Esophagus squamous epithelium (tissue), 4 donors: ENCODE data around the gene RAP1A.

Source experiments
- POLR2A ChIP-seq, 4 donors: fragments of 450-650 bp; IDR thresholded peaks; one replicate each; pipeline ENCODE4 v1.6.1; 2017; ENCODE audit warnings: antibody characterized with exemption in 4 of 4, mild to moderate bottlenecking in 4 of 4, moderate library complexity in 3 of 4
- TF ChIP-seq, protein P1 (sequence below), 6 experiments: fragments of 450-650 bp in 4 of 6; fragments of 200-600 bp in 2 of 6; sonication (generic) in 2 of 6; IDR thresholded peaks; one replicate each; pipeline ENCODE4 v1.5.1; 2016 to 2019; ENCODE audit warnings: antibody characterized with exemption in 6 of 6, mild to moderate bottlenecking in 4 of 6, moderate library complexity in 4 of 6

GRCh38 chr1:111672331-111672730 lies 52.7 kb downstream of the RAP1A start:
- TF ChIP-seq, protein P1, sequence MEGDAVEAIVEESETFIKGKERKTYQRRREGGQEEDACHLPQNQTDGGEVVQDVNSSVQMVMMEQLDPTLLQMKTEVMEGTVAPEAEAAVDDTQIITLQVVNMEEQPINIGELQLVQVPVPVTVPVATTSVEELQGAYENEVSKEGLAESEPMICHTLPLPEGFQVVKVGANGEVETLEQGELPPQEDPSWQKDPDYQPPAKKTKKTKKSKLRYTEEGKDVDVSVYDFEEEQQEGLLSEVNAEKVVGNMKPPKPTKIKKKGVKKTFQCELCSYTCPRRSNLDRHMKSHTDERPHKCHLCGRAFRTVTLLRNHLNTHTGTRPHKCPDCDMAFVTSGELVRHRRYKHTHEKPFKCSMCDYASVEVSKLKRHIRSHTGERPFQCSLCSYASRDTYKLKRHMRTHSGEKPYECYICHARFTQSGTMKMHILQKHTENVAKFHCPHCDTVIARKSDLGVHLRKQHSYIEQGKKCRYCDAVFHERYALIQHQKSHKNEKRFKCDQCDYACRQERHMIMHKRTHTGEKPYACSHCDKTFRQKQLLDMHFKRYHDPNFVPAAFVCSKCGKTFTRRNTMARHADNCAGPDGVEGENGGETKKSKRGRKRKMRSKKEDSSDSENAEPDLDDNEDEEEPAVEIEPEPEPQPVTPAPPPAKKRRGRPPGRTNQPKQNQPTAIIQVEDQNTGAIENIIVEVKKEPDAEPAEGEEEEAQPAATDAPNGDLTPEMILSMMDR (IDR thresholded peaks at IDR 0.05), result no peak
- TF ChIP-seq POLR2A (IDR thresholded peaks at IDR 0.05), result no peak
